Lower leg skin (tissue), 4 donors: ENCODE measurements around the gene C2orf76. TPM values are rescaled to one million over a fixed set of nuclear protein-coding genes. Genes with fewer than 3 reads are reported as not detected.

ENCODE experiments used
- DNase-seq, 2 donors: peaks; one replicate each; pipeline ENCODE4 v3.0.0-alpha.2; 2019; ENCODE audit warnings: low spot score in 2 of 2
- H3K4me3 ChIP-seq: fragments of 200-600 bp; sonication (generic); 2 replicates; pipeline ENCODE4 v1.5.1; 2017; ENCODE audit warnings: mild to moderate bottlenecking, low read depth; ENCODE audit not compliant: poor library complexity, severe bottlenecking
- POLR2A ChIP-seq, 2 donors: fragments of 450-650 bp; IDR thresholded peaks; one replicate each; pipeline ENCODE4 v1.6.1; 2016 to 2017; ENCODE audit warnings: antibody characterized with exemption in 2 of 2, mild to moderate bottlenecking in 1 of 2, moderate library complexity in 1 of 2
- WGBS, 2 donors: methylation state at CpG; one replicate each; pipeline ENCODE4 v1.1.5; 2018; 5-methylcytosine and 5-hydroxymethylcytosine counted together
- intact Hi-C: fragments of 100-400 bp; cut with DNase I; formaldehyde crosslinking; loops from one replicate; pipeline ENCODE4 v1.15.0; 2023; ENCODE audit warnings: low total_unique reads
- total RNA-seq, 4 donors: library from RNA; depleted of rRNA; stranded (reverse); fragments of >200 nt; gene quantifications; one replicate each; pipeline ENCODE4 v1.1.0, GENCODE V29; 2016
- TF ChIP-seq, protein P1 (sequence below), 3 donors: fragments of 450-650 bp; IDR thresholded peaks; one replicate each; pipeline ENCODE4 v1.5.1; 2016; ENCODE audit warnings: antibody characterized with exemption in 3 of 3, mild to moderate bottlenecking in 3 of 3, moderate library complexity in 2 of 3

Gene C2orf76
- total RNA-seq, 4 donors from 2014 or later: 13.3 to 18.3 (median 16.7) TPM

DNA sequence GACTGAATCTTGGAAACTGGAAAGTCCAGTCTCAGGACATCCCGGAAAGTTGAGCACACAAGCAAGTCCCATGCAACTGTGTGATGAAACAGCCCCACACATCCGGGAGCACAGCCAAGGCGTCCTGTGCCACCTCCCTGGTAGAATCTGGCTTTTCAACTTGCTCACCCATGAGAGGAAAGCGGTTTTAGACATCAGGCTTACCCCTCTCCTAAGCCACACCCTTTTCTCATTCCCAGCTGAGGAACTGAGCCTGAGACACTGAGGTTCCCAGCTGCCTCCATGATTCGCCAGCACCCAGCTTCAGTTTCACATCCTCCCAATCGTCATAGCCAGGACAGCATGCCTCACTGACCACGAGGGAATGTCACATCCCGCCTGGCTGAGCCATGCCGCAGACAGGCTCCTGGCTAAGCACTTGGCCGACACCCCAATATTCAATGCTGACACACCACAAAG, 82.7 kb downstream of the C2orf76 start:
- peak; percentile 85 to 93 for DNase-seq
- WGBS, 2 donors: 17 to 33% methylated on average over 10 of the region's 10 CpGs
- intact Hi-C loops: no loop called here
- TF ChIP-seq, protein P1, sequence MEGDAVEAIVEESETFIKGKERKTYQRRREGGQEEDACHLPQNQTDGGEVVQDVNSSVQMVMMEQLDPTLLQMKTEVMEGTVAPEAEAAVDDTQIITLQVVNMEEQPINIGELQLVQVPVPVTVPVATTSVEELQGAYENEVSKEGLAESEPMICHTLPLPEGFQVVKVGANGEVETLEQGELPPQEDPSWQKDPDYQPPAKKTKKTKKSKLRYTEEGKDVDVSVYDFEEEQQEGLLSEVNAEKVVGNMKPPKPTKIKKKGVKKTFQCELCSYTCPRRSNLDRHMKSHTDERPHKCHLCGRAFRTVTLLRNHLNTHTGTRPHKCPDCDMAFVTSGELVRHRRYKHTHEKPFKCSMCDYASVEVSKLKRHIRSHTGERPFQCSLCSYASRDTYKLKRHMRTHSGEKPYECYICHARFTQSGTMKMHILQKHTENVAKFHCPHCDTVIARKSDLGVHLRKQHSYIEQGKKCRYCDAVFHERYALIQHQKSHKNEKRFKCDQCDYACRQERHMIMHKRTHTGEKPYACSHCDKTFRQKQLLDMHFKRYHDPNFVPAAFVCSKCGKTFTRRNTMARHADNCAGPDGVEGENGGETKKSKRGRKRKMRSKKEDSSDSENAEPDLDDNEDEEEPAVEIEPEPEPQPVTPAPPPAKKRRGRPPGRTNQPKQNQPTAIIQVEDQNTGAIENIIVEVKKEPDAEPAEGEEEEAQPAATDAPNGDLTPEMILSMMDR (IDR thresholded peaks at IDR 0.05): no peak
- TF ChIP-seq POLR2A (IDR thresholded peaks at IDR 0.05): no peak
- no peak overlapping the region for H3K4me3 ChIP-seq

DNA sequence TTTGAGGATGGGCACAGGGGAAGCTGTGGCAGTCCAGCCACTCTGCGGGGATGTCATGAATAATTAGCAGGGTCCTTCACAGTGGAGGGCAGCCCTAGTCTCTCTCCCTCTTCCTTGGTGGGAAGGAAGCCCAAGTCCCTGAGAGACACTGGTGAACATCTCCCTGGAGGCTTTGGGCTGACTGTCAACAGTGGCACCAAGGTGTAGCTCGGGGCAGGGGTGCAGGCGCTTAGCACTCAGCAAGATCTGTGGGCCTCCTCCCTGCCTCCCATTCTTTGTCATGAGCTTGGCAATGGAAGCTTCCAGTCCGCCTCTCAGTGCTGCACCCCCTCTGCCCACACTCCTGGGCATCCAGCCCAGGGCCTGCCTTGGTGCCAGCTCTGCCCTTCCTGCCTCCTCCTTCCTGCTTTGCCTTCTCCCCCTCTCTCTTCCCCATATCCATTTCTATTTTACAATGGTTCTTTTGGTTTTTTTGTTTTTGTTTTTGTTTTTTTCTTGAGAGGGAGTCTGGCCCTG, 83.6 kb downstream of the C2orf76 start:
- TF ChIP-seq, protein P1 (IDR thresholded peaks at IDR 0.05): no peak
- intact Hi-C loops: no loop called here
- no peak overlapping the region for H3K4me3 ChIP-seq
- WGBS, 2 donors: 51 to 62% methylated on average over 4 of the region's 4 CpGs
- DNase-seq: peak; percentile 52 to 87

DNA sequence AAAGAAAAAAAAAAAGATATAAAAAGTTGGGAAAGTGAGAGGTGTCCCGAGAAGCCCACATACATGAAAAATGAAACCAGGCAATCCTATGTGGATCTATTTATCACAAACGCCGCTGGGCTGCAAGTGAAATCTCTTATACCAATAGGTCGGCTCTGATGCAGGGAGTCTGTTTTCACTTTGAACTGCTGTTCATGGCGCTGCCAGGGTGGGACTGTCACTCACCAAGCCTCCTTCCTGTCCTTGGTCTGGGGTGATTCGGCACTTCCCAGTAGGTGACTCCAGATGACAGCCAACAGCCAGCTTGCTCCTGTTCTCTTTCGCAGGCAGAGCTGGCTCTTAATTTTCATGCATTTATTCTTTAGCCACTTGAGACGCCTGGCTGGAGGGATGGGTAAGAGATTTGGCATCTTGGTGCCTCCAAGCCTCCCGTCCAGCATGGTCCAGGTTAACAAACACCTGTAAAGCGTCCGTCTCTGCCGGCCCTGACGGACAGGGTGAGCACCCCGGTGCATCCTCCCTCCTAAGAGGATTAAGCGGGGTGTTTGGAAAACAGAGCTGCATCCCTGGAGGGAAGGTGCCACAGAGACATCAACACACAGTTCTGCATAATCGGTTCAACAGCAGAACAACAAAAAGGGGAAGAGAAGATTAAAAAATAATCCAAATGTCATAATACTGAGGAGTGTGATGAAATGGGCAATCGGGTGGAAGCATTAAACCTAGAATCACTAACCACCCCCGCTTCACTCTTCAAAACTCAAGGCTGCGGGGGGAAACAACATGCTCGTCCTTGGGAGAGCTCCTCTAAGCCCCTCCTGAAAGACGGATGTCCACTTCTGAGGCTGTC, 84.3 kb downstream of the C2orf76 start:
- no peak overlapping the region for H3K4me3 ChIP-seq
- TF ChIP-seq POLR2A (IDR thresholded peaks at IDR 0.05): no peak
- TF ChIP-seq, protein P1 (IDR thresholded peaks at IDR 0.05): no peak
- DNase-seq: peak in 1 of 2 donors; percentile 79
- 79 to 82% methylated on average over 21 of the region's 21 CpGs for WGBS, 2 donors
- intact Hi-C loops: no loop called here

DNA sequence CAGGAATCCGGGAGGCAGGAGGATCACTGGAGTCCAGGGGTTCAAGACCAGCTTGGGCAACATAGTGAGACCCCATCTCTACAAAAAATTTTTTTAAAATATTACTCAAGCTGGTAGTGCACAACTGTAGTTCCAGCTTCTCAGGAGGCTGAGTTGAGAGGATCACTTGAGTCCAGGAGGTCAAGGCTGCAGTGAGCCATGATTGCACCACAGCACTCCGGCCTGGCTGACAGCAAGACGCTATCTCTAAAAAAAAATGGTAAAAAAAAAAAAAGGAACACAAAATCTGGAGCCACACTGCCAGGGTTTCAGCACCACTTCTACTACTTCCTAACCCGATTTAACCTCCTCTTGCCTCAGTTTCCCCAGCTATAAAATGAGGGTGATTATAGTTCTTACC, 86.0 kb downstream of the C2orf76 start:
- intact Hi-C loops: no loop called here
- no peak for TF ChIP-seq POLR2A (IDR thresholded peaks at IDR 0.05)
- TF ChIP-seq, protein P1 (IDR thresholded peaks at IDR 0.05): no peak
- WGBS, 2 donors: 70 to 74% methylated on average over 4 of the region's 4 CpGs

DNA sequence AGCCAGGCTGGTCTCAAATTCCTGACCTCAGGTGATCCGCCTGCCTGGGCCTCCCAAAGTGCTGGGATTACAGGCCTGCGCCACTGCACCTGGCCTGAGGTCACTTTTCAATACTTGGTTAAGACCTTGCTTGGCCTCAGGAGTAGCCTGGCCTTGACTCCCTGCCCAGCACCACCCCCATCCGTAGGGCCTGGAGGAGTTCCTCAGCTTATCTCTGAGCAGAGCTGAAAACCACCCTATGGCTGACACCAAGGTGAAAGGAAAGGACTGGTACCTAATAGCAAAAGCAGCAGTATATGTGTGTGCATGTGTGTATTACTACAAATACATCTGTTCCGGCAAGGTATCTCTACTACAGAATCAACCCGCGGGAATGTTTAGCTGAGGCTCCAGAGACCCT, 87.0 kb downstream of the C2orf76 start:
- intact Hi-C loops: no loop called here
- TF ChIP-seq, protein P1 (IDR thresholded peaks at IDR 0.05): no peak
- no peak for TF ChIP-seq POLR2A (IDR thresholded peaks at IDR 0.05)
- WGBS, 2 donors: 90 to 96% methylated on average over 6 of the region's 6 CpGs

More for the DNA sequence above, 86.0 kb downstream of the C2orf76 start:
- no peak for DNase-seq
- no peak overlapping the region for H3K4me3 ChIP-seq

More for the DNA sequence above, 87.0 kb downstream of the C2orf76 start:
- DNase-seq: peak in 1 of 2 donors; percentile 64
- no peak overlapping the region for H3K4me3 ChIP-seq
